Measurements from ENCODE around the gene ZDHHC18.
A peak's percentile ranks its signal among the peaks of the same experiment; 100 is the strongest.

The ZDHHC18 gene

GRCh38 chr1:26855636-26856035, 29.1 kb downstream of the ZDHHC18 start:
- Histone ChIP-seq H4K8ac (ENCODE audit: low read depth, low read length) (no peak overlapping the region), H2BK12ac (ENCODE audit: low read length) (no peak overlapping the region), H4K91ac (ENCODE audit: low read depth, low read length, poor library complexity) (no peak overlapping the region), H3K4me1 (ENCODE audit: control insufficient read depth in 2 of 2, insufficient read depth in 1 of 2, low read depth in 1 of 2, low read length in 2 of 2) (peaks cover 0 to 6% of the 10 kb centered on the region in 2 donors), H3K36me3 (replicated peaks in 1 of 2; ENCODE audit: control insufficient read depth in 2 of 2, insufficient read depth in 2 of 2, low read length in 2 of 2) (peaks cover 25 to 58% of the 10 kb centered on the region in 2 donors), H3K4me3 (ENCODE audit: low read length in 2 of 2) (no peak overlapping the region), H3K14ac (ENCODE audit: low read length) (no peak overlapping the region), H2BK15ac (ENCODE audit: low read length) (no peak overlapping the region), H2BK120ac (ENCODE audit: low read depth, low read length) (peak overlapping the region; percentile 25), H2AFZ (ENCODE audit: low read length) (no peak overlapping the region), H3K9ac (ENCODE audit: low read depth, low read length, poor library complexity) (no peak overlapping the region), H3K27ac (replicated peaks; ENCODE audit: low read length) (no peak overlapping the region), H3K27me3 (ENCODE audit: control insufficient read depth in 3 of 3, insufficient read depth in 3 of 3, low read depth in 1 of 3, low read length in 3 of 3) (no peaks in the 10 kb centered on the region), H2AK5ac (ENCODE audit: low read depth, low read length) (no peak overlapping the region), H3K79me1 (ENCODE audit: low read depth, low read length) (no peaks in the 10 kb centered on the region), H3K23ac (ENCODE audit: low read depth, low read length, poor library complexity) (no peak overlapping the region), H2BK5ac (ENCODE audit: low read length) (peak overlapping the region; percentile 2), H3K4ac (ENCODE audit: low read length) (no peak overlapping the region), H3K4me2 (ENCODE audit: insufficient read depth, low read length, poor library complexity, severe bottlenecking) (no peak overlapping the region), H3K9me3 (replicated peaks in 1 of 2; ENCODE audit: control insufficient read depth in 2 of 2, insufficient read depth in 1 of 2, low read depth in 1 of 2, low read length in 2 of 2) (no peaks in the 10 kb centered on the region), H3K18ac (ENCODE audit: low read length) (no peak overlapping the region)
- WGBS, 2 donors (ENCODE audit: extremely low coverage in 2 of 2, insufficient read length in 2 of 2, insufficient replicate concordance in 1 of 2) = no CpG with 5 or more reads among the region's 4 CpGs
- no peak for DNase-seq (ENCODE audit: low spot score)

GRCh38 chr1:26856181-26856580, 29.7 kb downstream of the ZDHHC18 start:
- peak overlapping the region; percentile 25 for H2BK120ac ChIP-seq (ENCODE audit: low read depth, low read length)
- no peak overlapping the region for H3K18ac ChIP-seq (ENCODE audit: low read length)
- no peak overlapping the region for H3K4ac ChIP-seq (ENCODE audit: low read length)
- peaks cover 0 to 6% of the 10 kb centered on the region in 2 donors for H3K4me1 ChIP-seq (ENCODE audit: control insufficient read depth in 2 of 2, insufficient read depth in 1 of 2, low read depth in 1 of 2, low read length in 2 of 2)
- no peak overlapping the region for H4K8ac ChIP-seq (ENCODE audit: low read depth, low read length)
- no peaks in the 10 kb centered on the region for H3K9me3 ChIP-seq (replicated peaks in 1 of 2; ENCODE audit: control insufficient read depth in 2 of 2, insufficient read depth in 1 of 2, low read depth in 1 of 2, low read length in 2 of 2)
- peaks cover 20 to 52% of the 10 kb centered on the region in 2 donors for H3K36me3 ChIP-seq (replicated peaks in 1 of 2; ENCODE audit: control insufficient read depth in 2 of 2, insufficient read depth in 2 of 2, low read length in 2 of 2)
- peak overlapping the region; percentile 2 for H2BK5ac ChIP-seq (ENCODE audit: low read length)
- no CpG with 5 or more reads among the region's 11 CpGs for WGBS, 2 donors (ENCODE audit: extremely low coverage in 2 of 2, insufficient read length in 2 of 2, insufficient replicate concordance in 1 of 2)
- H3K4me2 ChIP-seq (ENCODE audit: insufficient read depth, low read length, poor library complexity, severe bottlenecking) = no peak overlapping the region
- no peak overlapping the region for H4K91ac ChIP-seq (ENCODE audit: low read depth, low read length, poor library complexity)
- no peak overlapping the region for H2BK15ac ChIP-seq (ENCODE audit: low read length)
- no peak for DNase-seq (ENCODE audit: low spot score)
- H3K27me3 ChIP-seq (ENCODE audit: control insufficient read depth in 3 of 3, insufficient read depth in 3 of 3, low read depth in 1 of 3, low read length in 3 of 3) = no peaks in the 10 kb centered on the region
- no peak overlapping the region for H2BK12ac ChIP-seq (ENCODE audit: low read length)
- no peak overlapping the region for H2AK5ac ChIP-seq (ENCODE audit: low read depth, low read length)
- H2AFZ ChIP-seq (ENCODE audit: low read length) = no peak overlapping the region
- H3K14ac ChIP-seq (ENCODE audit: low read length) = no peak overlapping the region
- no peak overlapping the region for H3K27ac ChIP-seq (replicated peaks; ENCODE audit: low read length)
- H3K9ac ChIP-seq (ENCODE audit: low read depth, low read length, poor library complexity) = peak overlapping the region; percentile 26
- H3K4me3 ChIP-seq (ENCODE audit: low read length in 2 of 2) = no peak overlapping the region
- H3K79me1 ChIP-seq (ENCODE audit: low read depth, low read length) = no peaks in the 10 kb centered on the region
- peak overlapping the region; percentile 69 for H3K23ac ChIP-seq (ENCODE audit: low read depth, low read length, poor library complexity)

GRCh38 chr1:26856604-26857469, 30.3 kb downstream of the ZDHHC18 start:
- H2BK120ac ChIP-seq (ENCODE audit: low read depth, low read length) = no peak overlapping the region
- no peaks in the 10 kb centered on the region for H3K9me3 ChIP-seq (replicated peaks in 1 of 2; ENCODE audit: control insufficient read depth in 2 of 2, insufficient read depth in 1 of 2, low read depth in 1 of 2, low read length in 2 of 2)
- H2BK15ac ChIP-seq (ENCODE audit: low read length) = no peak overlapping the region
- H3K79me1 ChIP-seq (ENCODE audit: low read depth, low read length) = no peaks in the 10 kb centered on the region
- peak overlapping the region; percentile 71 for H3K9ac ChIP-seq (ENCODE audit: low read depth, low read length, poor library complexity)
- H2BK5ac ChIP-seq (ENCODE audit: low read length) = peak overlapping the region; percentile 2
- no peaks in the 10 kb centered on the region for H3K27me3 ChIP-seq (ENCODE audit: control insufficient read depth in 3 of 3, insufficient read depth in 3 of 3, low read depth in 1 of 3, low read length in 3 of 3)
- no peak overlapping the region for H2BK12ac ChIP-seq (ENCODE audit: low read length)
- no CpG with 5 or more reads among the region's 21 CpGs for WGBS, 2 donors (ENCODE audit: extremely low coverage in 2 of 2, insufficient read length in 2 of 2, insufficient replicate concordance in 1 of 2)
- no peak overlapping the region for H3K27ac ChIP-seq (replicated peaks; ENCODE audit: low read length)
- no peak for DNase-seq (ENCODE audit: low spot score)
- H2AK5ac ChIP-seq (ENCODE audit: low read depth, low read length) = peak overlapping the region; percentile 57
- peaks cover 14 to 46% of the 10 kb centered on the region in 2 donors for H3K36me3 ChIP-seq (replicated peaks in 1 of 2; ENCODE audit: control insufficient read depth in 2 of 2, insufficient read depth in 2 of 2, low read length in 2 of 2)
- H4K91ac ChIP-seq (ENCODE audit: low read depth, low read length, poor library complexity) = no peak overlapping the region
- peak overlapping the region; percentile 52 for H3K18ac ChIP-seq (ENCODE audit: low read length)
- no peak overlapping the region for H3K4ac ChIP-seq (ENCODE audit: low read length)
- no peak overlapping the region for H4K8ac ChIP-seq (ENCODE audit: low read depth, low read length)
- no peak overlapping the region for H3K4me3 ChIP-seq (ENCODE audit: low read length in 2 of 2)
- peaks cover 0 to 9% of the 10 kb centered on the region in 2 donors for H3K4me1 ChIP-seq (ENCODE audit: control insufficient read depth in 2 of 2, insufficient read depth in 1 of 2, low read depth in 1 of 2, low read length in 2 of 2)
- no peak overlapping the region for H3K14ac ChIP-seq (ENCODE audit: low read length)
- no peak overlapping the region for H3K4me2 ChIP-seq (ENCODE audit: insufficient read depth, low read length, poor library complexity, severe bottlenecking)
- H3K23ac ChIP-seq (ENCODE audit: low read depth, low read length, poor library complexity) = no peak overlapping the region
- no peak overlapping the region for H2AFZ ChIP-seq (ENCODE audit: low read length)

GRCh38 chr1:26857473-26858060, 31.1 kb downstream of the ZDHHC18 start:
- Histone ChIP-seq H3K4me1 (ENCODE audit: control insufficient read depth in 2 of 2, insufficient read depth in 1 of 2, low read depth in 1 of 2, low read length in 2 of 2) (peaks cover 0 to 11% of the 10 kb centered on the region in 2 donors), H2BK120ac (ENCODE audit: low read depth, low read length) (no peak overlapping the region), H3K9ac (ENCODE audit: low read depth, low read length, poor library complexity) (no peak overlapping the region), H3K14ac (ENCODE audit: low read length) (no peak overlapping the region), H3K18ac (ENCODE audit: low read length) (no peak overlapping the region), H3K79me1 (ENCODE audit: low read depth, low read length) (no peaks in the 10 kb centered on the region), H3K4me3 (ENCODE audit: low read length in 2 of 2) (no peak overlapping the region), H2BK5ac (ENCODE audit: low read length) (no peak overlapping the region), H3K4ac (ENCODE audit: low read length) (no peak overlapping the region), H4K91ac (ENCODE audit: low read depth, low read length, poor library complexity) (no peak overlapping the region), H2BK15ac (ENCODE audit: low read length) (no peak overlapping the region), H2BK12ac (ENCODE audit: low read length) (no peak overlapping the region), H3K4me2 (ENCODE audit: insufficient read depth, low read length, poor library complexity, severe bottlenecking) (no peak overlapping the region), H3K27me3 (ENCODE audit: control insufficient read depth in 3 of 3, insufficient read depth in 3 of 3, low read depth in 1 of 3, low read length in 3 of 3) (no peaks in the 10 kb centered on the region), H4K8ac (ENCODE audit: low read depth, low read length) (no peak overlapping the region), H3K27ac (replicated peaks; ENCODE audit: low read length) (no peak overlapping the region), H2AFZ (ENCODE audit: low read length) (no peak overlapping the region), H3K23ac (ENCODE audit: low read depth, low read length, poor library complexity) (peak overlapping the region; percentile 1), H3K36me3 (replicated peaks in 1 of 2; ENCODE audit: control insufficient read depth in 2 of 2, insufficient read depth in 2 of 2, low read length in 2 of 2) (peaks cover 10 to 38% of the 10 kb centered on the region in 2 donors), H2AK5ac (ENCODE audit: low read depth, low read length) (peak overlapping the region; percentile 57), H3K9me3 (replicated peaks in 1 of 2; ENCODE audit: control insufficient read depth in 2 of 2, insufficient read depth in 1 of 2, low read depth in 1 of 2, low read length in 2 of 2) (no peaks in the 10 kb centered on the region)
- WGBS, 2 donors (ENCODE audit: extremely low coverage in 2 of 2, insufficient read length in 2 of 2, insufficient replicate concordance in 1 of 2) = no CpG with 5 or more reads among the region's 8 CpGs
- no peak for DNase-seq (ENCODE audit: low spot score)
